GM12878 (cell line): ENCODE results near the gene MCOLN3. TPM values are rescaled to one million over a fixed set of nuclear protein-coding genes. Genes with fewer than 3 reads are reported as not detected.

Source experiments
- BHLHE40 ChIP-seq, 2 experiments: fragments of 450-650 bp in 1 of 2; IDR thresholded peaks; 2 replicates each; pipeline ENCODE4 v1.6.1; 2011 to 2017; ENCODE audit warnings: low read depth in 2 of 2, borderline replicate concordance in 1 of 2, improper control_type of control experiment in 1 of 2, low read length in 1 of 2, mild to moderate bottlenecking in 1 of 2
- CBX3 ChIP-seq: fragments of 200-600 bp; sonication (generic); IDR thresholded peaks from 2 replicates; pipeline ENCODE4 v1.6.1; 2016; ENCODE audit warnings: low read depth, borderline replicate concordance
- CBX5 ChIP-seq: sonication (generic); IDR thresholded peaks from 2 replicates; pipeline ENCODE4 v1.6.1; 2016; ENCODE audit warnings: low read depth, moderate library complexity, mild to moderate bottlenecking, inconsistent platforms
- CTCF ChIP-seq, 3 experiments: IDR thresholded peaks in 2 of 3; conservative IDR thresholded peaks in 1 of 3; 2 replicates each; pipeline ENCODE4 v1.5.1; 2011; ENCODE audit warnings: low read depth in 3 of 3, low read length in 3 of 3, mild to moderate bottlenecking in 3 of 3, control low read depth in 2 of 3, moderate library complexity in 2 of 3, inconsistent platforms in 1 of 3, mixed read lengths in 1 of 3; ENCODE audit not compliant: control insufficient read depth in 2 of 3, insufficient read depth in 1 of 3; ENCODE audit errors: extremely low read depth in 1 of 3
- E4F1 ChIP-seq: fragments of 450-650 bp; IDR thresholded peaks from 2 replicates; pipeline ENCODE4 v1.6.1; 2018; ENCODE audit warnings: borderline replicate concordance, mild to moderate bottlenecking; ENCODE audit not compliant: partially characterized antibody
- EED ChIP-seq: sonication (generic); IDR thresholded peaks from 2 replicates; pipeline ENCODE4 v1.6.1; 2016; ENCODE audit warnings: antibody characterized with exemption, low read depth
- ETV6 ChIP-seq, 2 experiments: fragments of 450-650 bp in 1 of 2; IDR thresholded peaks in 1 of 2; conservative IDR thresholded peaks in 1 of 2; 2 replicates each; pipeline ENCODE4 v1.6.1; 2014; ENCODE audit warnings: antibody characterized with exemption in 1 of 2, borderline replicate concordance in 1 of 2, low read depth in 1 of 2, mild to moderate bottlenecking in 1 of 2, moderate library complexity in 1 of 2
- FOXM1 ChIP-seq: IDR thresholded peaks from 2 replicates; pipeline ENCODE4 v1.6.1; 2012; ENCODE audit warnings: low read depth, mild to moderate bottlenecking, inconsistent platforms, low read length, moderate library complexity
- IRF5 ChIP-seq: fragments of 450-650 bp; IDR thresholded peaks from 2 replicates; pipeline ENCODE4 v1.6.1; 2017; ENCODE audit warnings: borderline replicate concordance
- JUND ChIP-seq: IDR thresholded peaks from 2 replicates; pipeline ENCODE4 v1.6.1; 2012; ENCODE audit warnings: low read depth, mild to moderate bottlenecking, low read length, improper control_type of control experiment, moderate library complexity
- KLF5 ChIP-seq: fragments of 450-650 bp; IDR thresholded peaks from 2 replicates; pipeline ENCODE4 v1.6.1; 2014; ENCODE audit warnings: mild to moderate bottlenecking; ENCODE audit not compliant: partially characterized antibody
- LARP7 ChIP-seq: fragments of 450-650 bp; IDR thresholded peaks from 2 replicates; pipeline ENCODE4 v1.6.1; 2017; ENCODE audit warnings: mild to moderate bottlenecking
- NFIC ChIP-seq: IDR thresholded peaks from 2 replicates; pipeline ENCODE4 v1.6.1; 2012; ENCODE audit warnings: low read depth, mild to moderate bottlenecking, inconsistent platforms, low read length, moderate library complexity
- NKRF ChIP-seq: fragments of 450-650 bp; conservative IDR thresholded peaks from 2 replicates; pipeline ENCODE4 v1.6.1; 2017; ENCODE audit warnings: mild to moderate bottlenecking, moderate library complexity
- PAX5 ChIP-seq: IDR thresholded peaks from 2 replicates; pipeline ENCODE4 v1.6.1; 2011; ENCODE audit warnings: low read depth, low read length, borderline replicate concordance
- STAT3 ChIP-seq: IDR thresholded peaks from 2 replicates; pipeline ENCODE4 v1.6.1; 2011; ENCODE audit warnings: low read depth, low read length, improper control_type of control experiment
- YBX1 ChIP-seq: fragments of 450-650 bp; IDR thresholded peaks from 2 replicates; pipeline ENCODE4 v1.6.1; 2016; ENCODE audit warnings: antibody characterized with exemption
- ZBTB33 ChIP-seq: fragments of 450-650 bp; IDR thresholded peaks from 2 replicates; pipeline ENCODE4 v1.6.1; 2017; ENCODE audit warnings: mild to moderate bottlenecking
- polyA plus RNA-seq, 11 experiments: library from polyadenylated mRNA; depleted of rRNA in 4 of 11; unstranded in 6 of 11; stranded (reverse) in 5 of 11; fragments of >200 nt; fragmentation: Nextera tagmentation in 4 of 11; fragmentation: Illumina TruSeq in 1 of 11; extraction: Ambion mirVana in 4 of 11; extraction: Trizol in 1 of 11; gene quantifications; 1 replicate in 1 of 11; 2 replicates in 10 of 11; pipeline versions ENCODE4 v1.2.1 to v1.2.3, GENCODE V29; 2011 to 2016; ENCODE audit warnings: inconsistent platforms in 2 of 11, missing spikeins in 2 of 11, low read depth in 1 of 11
- total RNA-seq, 4 experiments: library from RNA; depleted of rRNA in 3 of 4; stranded (reverse); fragments of >200 nt in 3 of 4; fragmentation: Illumina TruSeq in 1 of 4; extraction: Trizol in 1 of 4; gene quantifications; 2 replicates each; pipeline versions ENCODE4 v1.2.1 to v1.2.3, GENCODE V29; 2013 to 2021

Gene MCOLN3
- total and polyA plus RNA-seq, 10 of the 15 experiments (the other 5 are each of a cell fraction or from before 2014, with no cell fraction given): 0.48 to 7.4 (median 3.8) TPM

DNA sequence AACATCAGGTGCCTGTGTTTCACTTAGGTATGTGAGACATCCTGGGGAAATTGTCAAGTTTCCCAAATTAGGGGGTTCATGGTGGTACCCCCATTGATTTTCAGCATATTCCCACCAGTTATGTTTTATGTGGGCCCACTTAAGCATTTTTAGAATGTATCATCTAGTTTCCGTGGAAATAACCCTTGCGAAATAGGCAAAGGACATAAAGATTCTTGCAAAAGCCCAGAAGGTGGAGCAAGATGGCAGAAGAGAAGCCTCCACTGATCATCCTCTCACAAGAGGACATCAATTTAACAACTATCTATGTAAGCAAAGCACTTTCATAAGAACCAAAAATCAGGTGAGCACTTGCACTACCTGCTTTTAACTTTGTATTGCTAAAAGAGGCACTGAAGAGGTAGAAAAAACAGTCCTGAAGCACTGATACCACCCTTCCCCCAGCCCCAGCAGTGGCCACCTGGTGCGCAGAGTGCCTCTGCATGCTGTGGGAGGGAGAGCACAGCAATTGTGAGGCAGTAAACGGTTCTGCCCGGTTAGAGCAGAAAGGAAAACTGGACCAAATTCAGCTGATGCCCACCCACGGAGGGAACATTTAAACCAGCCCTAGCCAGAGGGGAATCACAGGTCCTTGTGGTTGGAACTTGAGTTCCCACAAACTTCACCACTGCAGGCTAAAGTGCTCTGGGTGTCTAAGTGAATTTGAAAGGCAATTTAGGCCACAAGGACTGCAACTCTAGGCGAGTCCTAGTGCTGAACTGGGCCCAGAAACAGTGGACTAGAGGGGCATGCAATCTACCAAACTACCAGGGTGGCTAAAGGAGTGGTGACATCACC, 74.6 kb downstream of the MCOLN3 start (continued):
- no peak for TF ChIP-seq NKRF
- no peak for TF ChIP-seq STAT3
- no peak for TF ChIP-seq PAX5
- TF ChIP-seq FOXM1: 0 out of 2 replicates have a peak, but pooled peaks have one; percentile 16
- peak in 1 of 3 experiments; percentile 31; a peak in 2 of 6 replicates for TF ChIP-seq CTCF (IDR thresholded peaks at IDR 0.05 in 2 of 3, conservative IDR thresholded peaks at IDR 0.05 in 1 of 3; ENCODE audit: control insufficient read depth in 2 of 3, extremely low read depth in 1 of 3, insufficient read depth in 1 of 3, low read depth in 3 of 3, low read length in 3 of 3)
- no peak for TF ChIP-seq CBX3
- TF ChIP-seq YBX1: no peak
- no peak for TF ChIP-seq E4F1
- peak; percentile 38; the same call in 1 of the 2 replicates for TF ChIP-seq NFIC
- no peak for TF ChIP-seq CBX5
- TF ChIP-seq ETV6 (conservative IDR thresholded peaks at IDR 0.05 in 1 of 2, IDR thresholded peaks at IDR 0.05 in 1 of 2; ENCODE audit: borderline replicate concordance in 1 of 2, low read depth in 1 of 2): no peak
- TF ChIP-seq ZBTB33: no peak
- no peak for TF ChIP-seq KLF5
- TF ChIP-seq IRF5: no peak
- TF ChIP-seq BHLHE40 (IDR thresholded peaks at IDR 0.05; ENCODE audit: borderline replicate concordance in 1 of 2, low read depth in 2 of 2, low read length in 1 of 2): 0 out of 4 replicates have a peak, but pooled peaks of 1 of the 2 experiments have one; percentile 8
- TF ChIP-seq LARP7: 0 out of 2 replicates have a peak, but pooled peaks have one; percentile 3
- peak; percentile 26; the same call in 1 of the 2 replicates for TF ChIP-seq EED
- TF ChIP-seq JUND: no peak
